Measurements from ENCODE around the gene KRTAP5-7. TPM values are rescaled to one million over a fixed set of nuclear protein-coding genes. Genes with fewer than 3 reads are reported as not detected.

Gene KRTAP5-7
- total and polyA plus RNA-seq, 2 of the 8 experiments (the other 6 are each of a cell fraction or from before 2014, with no cell fraction given) = not detected

DNA sequence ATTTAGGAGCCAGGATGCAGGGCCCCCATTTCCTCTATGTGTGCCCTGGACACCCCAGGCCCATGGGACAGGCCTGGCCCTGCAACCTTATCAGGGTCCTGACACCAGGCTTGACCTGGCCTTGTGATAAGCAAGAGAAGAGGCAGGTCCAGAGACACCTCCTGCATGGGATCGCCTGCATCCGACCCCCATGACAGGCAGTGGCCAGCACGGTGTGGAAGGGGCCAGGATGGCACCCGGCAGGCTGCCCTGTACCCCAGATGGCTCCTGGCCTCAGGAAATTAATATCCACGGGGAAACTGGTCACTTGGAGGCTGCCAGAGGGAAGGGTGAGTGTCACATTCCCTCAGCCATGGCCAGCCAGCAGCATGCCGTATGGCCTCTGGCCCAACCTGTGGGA, 27.9 kb downstream of the KRTAP5-7 start (continued):
- TF ChIP-seq POLR2A (IDR thresholded peaks at IDR 0.05; ENCODE audit: control extremely low read depth in 1 of 2, low read depth in 2 of 2, low read length in 2 of 2) (no peak), NRF1 (IDR thresholded peaks at IDR 0.05; ENCODE audit: low read depth, low read length) (no peak), CBX5 (IDR thresholded peaks at IDR 0.05; ENCODE audit: low read depth, low read length) (no peak), SIX5 (IDR thresholded peaks at IDR 0.05; ENCODE audit: low read depth, low read length) (no peak), POU5F1 (IDR thresholded peaks at IDR 0.05; ENCODE audit: low read depth, low read length) (no peak)
- TF ChIP-seq, protein P1, sequence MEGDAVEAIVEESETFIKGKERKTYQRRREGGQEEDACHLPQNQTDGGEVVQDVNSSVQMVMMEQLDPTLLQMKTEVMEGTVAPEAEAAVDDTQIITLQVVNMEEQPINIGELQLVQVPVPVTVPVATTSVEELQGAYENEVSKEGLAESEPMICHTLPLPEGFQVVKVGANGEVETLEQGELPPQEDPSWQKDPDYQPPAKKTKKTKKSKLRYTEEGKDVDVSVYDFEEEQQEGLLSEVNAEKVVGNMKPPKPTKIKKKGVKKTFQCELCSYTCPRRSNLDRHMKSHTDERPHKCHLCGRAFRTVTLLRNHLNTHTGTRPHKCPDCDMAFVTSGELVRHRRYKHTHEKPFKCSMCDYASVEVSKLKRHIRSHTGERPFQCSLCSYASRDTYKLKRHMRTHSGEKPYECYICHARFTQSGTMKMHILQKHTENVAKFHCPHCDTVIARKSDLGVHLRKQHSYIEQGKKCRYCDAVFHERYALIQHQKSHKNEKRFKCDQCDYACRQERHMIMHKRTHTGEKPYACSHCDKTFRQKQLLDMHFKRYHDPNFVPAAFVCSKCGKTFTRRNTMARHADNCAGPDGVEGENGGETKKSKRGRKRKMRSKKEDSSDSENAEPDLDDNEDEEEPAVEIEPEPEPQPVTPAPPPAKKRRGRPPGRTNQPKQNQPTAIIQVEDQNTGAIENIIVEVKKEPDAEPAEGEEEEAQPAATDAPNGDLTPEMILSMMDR (IDR thresholded peaks at IDR 0.05; ENCODE audit: control extremely low read depth in 1 of 3, insufficient read depth in 1 of 3, low read depth in 1 of 3, low read length in 3 of 3) = no peak
